Adrenal gland (tissue), 12 donors: ENCODE measurements around the gene NEO1. TPM values are rescaled to one million over a fixed set of nuclear protein-coding genes. Genes with fewer than 3 reads are reported as not detected.

ENCODE experiments used
- DNase-seq, 7 donors: peaks; one replicate each; pipeline ENCODE4 v3.0.0-alpha.2; 2019 to 2020
- H3K27ac ChIP-seq, 5 donors: fragments of 200-600 bp; sonication (generic) in 4 of 5; 1 replicate in 3 of 5; 2 replicates in 2 of 5; pipeline versions ENCODE4 v1.5.1 to v1.8.0; 2016 to 2020; ENCODE audit warnings: mild to moderate bottlenecking in 1 of 5
- H3K27me3 ChIP-seq: fragments of 200-600 bp; 2 replicates; pipeline ENCODE4 v1.8.0; 2021
- H3K36me3 ChIP-seq, 2 donors: fragments of 200-600 bp; replicated peaks in 1 of 2; 1 replicate in 1 of 2; 2 replicates in 1 of 2; pipeline versions ENCODE4 v1.5.1 to v1.8.0; 2018 to 2022
- H3K4me1 ChIP-seq, 2 donors: fragments of 200-600 bp; replicated peaks in 1 of 2; 1 replicate in 1 of 2; 2 replicates in 1 of 2; pipeline versions ENCODE4 v1.5.1 to v1.8.0; 2018 to 2021
- H3K4me3 ChIP-seq, 4 donors: fragments of 200-600 bp; sonication (generic) in 3 of 4; one replicate each; pipeline ENCODE4 v1.5.1; 2016 to 2018
- H3K9me3 ChIP-seq, 3 donors: fragments of 200-600 bp; sonication (generic) in 1 of 3; replicated peaks in 1 of 3; 1 replicate in 2 of 3; 2 replicates in 1 of 3; pipeline versions ENCODE4 v1.5.1 to v1.8.0; 2016 to 2021
- POLR2A ChIP-seq, 2 donors: fragments of 450-650 bp; IDR thresholded peaks; one replicate each; pipeline ENCODE4 v1.6.1; 2017; ENCODE audit warnings: antibody characterized with exemption in 2 of 2, mild to moderate bottlenecking in 2 of 2, moderate library complexity in 1 of 2
- WGBS, 4 donors: extraction: QIAGEN DNeasy Blood & Tissue Kit in 2 of 4; methylation state at CpG; one replicate each; pipeline versions ENCODE4 v1.1.5 to v1.1.7; 2013 to 2017; 5-methylcytosine and 5-hydroxymethylcytosine counted together
- intact Hi-C, 2 donors: fragments of 100-400 bp; cut with DNase I; formaldehyde crosslinking; loops; one replicate each; pipeline versions ENCODE4 v1.14.1 to v1.15.0; 2022 to 2023
- polyA plus RNA-seq, 3 donors: library from polyadenylated mRNA; stranded (reverse); fragments of 200-250 nt in 2 of 3; fragments of 350-450 nt in 1 of 3; fragmentation: Illumina TruSeq in 1 of 3; extraction: RNeasy Lipid Tissue Mini Kit (QIAGEN cat#74804) in 1 of 3; gene quantifications; one replicate each; pipeline ENCODE4 v1.2.3, GENCODE V29; 2013 to 2014
- total RNA-seq, 9 donors: library from RNA; depleted of rRNA in 4 of 9; stranded (reverse); fragments of >200 nt in 4 of 9; fragments of 120-200 nt in 1 of 9; fragmentation: NEBNext Ultra II Directional in 1 of 9; extraction: Animal tissue kit (Norgen Biotek cat#: 25700) in 1 of 9; gene quantifications; one replicate each; pipeline versions ENCODE4 v1.1.0 to v1.2.4, GENCODE V29; 2013 to 2023
- TF ChIP-seq, protein P1 (sequence below), 6 experiments: fragments of 450-650 bp in 4 of 6; fragments of 200-600 bp in 2 of 6; sonication (generic) in 1 of 6; IDR thresholded peaks; 1 replicate in 5 of 6; 2 replicates in 1 of 6; pipeline versions ENCODE4 v1.5.1 to v1.8.0; 2016 to 2021; ENCODE audit warnings: antibody characterized with exemption in 6 of 6, mild to moderate bottlenecking in 2 of 6, moderate library complexity in 1 of 6
- donor health status: healthy with polysubstance abuse.
- donor health status: Bipolar disorder and iron deficiency.
- donor health status: DM: yes; HTN: yes; CAD: no.
- donor health status: DM: no; HTN: no; CAD: no.
- donor health status: DM: no; HTN: no; CAD: no.
- donor health status: DM: yes; HTN: yes; CAD: no.

Gene NEO1
- total and polyA plus RNA-seq, 12 donors: 5.7 to 28.6 (median 17.1) TPM

DNA sequence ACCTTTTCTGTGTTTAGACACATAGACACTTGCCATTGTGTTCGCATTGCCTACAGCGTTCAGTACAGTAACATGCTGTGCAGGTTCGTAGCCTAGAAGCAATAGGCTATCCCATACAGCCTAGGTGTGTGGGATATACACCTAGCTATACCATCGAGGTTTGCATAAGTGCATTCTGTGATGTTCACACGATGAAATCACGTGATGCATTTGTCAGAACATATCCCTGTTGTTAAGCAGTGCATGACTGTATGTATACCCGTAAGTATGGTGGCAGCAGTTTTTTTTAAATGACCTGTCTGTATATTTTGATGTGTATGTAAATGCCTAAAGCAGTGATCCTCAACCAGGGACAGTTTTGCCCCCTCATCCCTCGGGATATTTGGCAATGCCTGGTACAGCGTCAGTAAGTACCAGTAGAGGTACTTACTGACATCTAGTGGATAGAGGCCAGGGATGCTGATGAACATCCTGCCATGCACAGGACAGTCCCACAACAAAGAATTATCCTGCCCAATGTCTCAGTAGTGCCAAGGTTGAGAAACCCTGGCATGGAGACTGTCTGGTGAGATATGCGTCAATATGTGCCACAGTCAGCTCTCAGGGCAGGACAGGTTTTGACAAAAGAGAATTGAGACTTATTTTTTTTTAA lies 187.4 kb downstream of the NEO1 start:
- TF ChIP-seq POLR2A (IDR thresholded peaks at IDR 0.05): no peak
- TF ChIP-seq, protein P1, sequence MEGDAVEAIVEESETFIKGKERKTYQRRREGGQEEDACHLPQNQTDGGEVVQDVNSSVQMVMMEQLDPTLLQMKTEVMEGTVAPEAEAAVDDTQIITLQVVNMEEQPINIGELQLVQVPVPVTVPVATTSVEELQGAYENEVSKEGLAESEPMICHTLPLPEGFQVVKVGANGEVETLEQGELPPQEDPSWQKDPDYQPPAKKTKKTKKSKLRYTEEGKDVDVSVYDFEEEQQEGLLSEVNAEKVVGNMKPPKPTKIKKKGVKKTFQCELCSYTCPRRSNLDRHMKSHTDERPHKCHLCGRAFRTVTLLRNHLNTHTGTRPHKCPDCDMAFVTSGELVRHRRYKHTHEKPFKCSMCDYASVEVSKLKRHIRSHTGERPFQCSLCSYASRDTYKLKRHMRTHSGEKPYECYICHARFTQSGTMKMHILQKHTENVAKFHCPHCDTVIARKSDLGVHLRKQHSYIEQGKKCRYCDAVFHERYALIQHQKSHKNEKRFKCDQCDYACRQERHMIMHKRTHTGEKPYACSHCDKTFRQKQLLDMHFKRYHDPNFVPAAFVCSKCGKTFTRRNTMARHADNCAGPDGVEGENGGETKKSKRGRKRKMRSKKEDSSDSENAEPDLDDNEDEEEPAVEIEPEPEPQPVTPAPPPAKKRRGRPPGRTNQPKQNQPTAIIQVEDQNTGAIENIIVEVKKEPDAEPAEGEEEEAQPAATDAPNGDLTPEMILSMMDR (IDR thresholded peaks at IDR 0.05): no peak
- no peaks in the 10 kb centered on the region for H3K36me3 ChIP-seq
- no peaks in the 10 kb centered on the region for H3K9me3 ChIP-seq
- H3K4me1 ChIP-seq: no peaks in the 10 kb centered on the region
- 83 to 87% (median 84%) methylated on average over 10 of the region's 10 CpGs for WGBS, 4 donors
- no peak overlapping the region for H3K27ac ChIP-seq
- H3K27me3 ChIP-seq: no peaks in the 10 kb centered on the region
- H3K4me3 ChIP-seq: no peak overlapping the region
- no peak for DNase-seq
- intact Hi-C loops: no loop called here

DNA sequence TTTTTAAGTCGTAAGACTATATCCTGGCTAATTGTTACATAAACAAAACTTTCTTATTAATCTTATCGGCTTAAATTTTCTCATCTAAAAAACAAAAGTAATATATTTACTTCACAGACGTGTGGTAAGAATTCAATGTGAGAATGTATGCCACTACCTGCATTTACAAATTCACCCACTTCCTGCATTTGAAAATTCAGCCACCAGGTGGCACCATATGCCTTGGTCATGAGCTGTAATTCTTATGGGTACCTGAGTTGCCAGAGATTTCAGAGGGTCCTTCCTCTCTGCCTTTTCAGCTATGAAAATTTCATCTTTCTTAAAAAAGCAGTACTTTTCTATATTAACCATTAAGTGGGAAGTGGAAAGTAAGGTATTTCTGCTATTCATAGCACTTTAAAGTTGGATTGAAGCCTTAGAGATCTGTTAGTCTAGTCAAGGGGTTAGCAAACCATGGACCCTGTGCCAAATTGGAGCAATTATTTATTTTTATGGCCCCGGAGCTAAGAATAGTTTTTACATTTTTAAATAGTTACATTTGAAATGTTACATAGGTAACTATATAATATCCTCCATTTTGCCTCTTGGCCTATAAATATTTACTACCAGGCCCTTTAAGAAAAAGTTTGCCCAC lies 188.7 kb downstream of the NEO1 start:
- DNase-seq: peak; percentile 51 to 91 (median 70)
- H3K4me1 ChIP-seq: no peaks in the 10 kb centered on the region
- no peaks in the 10 kb centered on the region for H3K9me3 ChIP-seq
- intact Hi-C loops: no loop called here
- H3K4me3 ChIP-seq: no peak overlapping the region
- no peaks in the 10 kb centered on the region for H3K27me3 ChIP-seq
- TF ChIP-seq POLR2A (IDR thresholded peaks at IDR 0.05): no peak
- TF ChIP-seq, protein P1 (IDR thresholded peaks at IDR 0.05): peak; percentile 72 to 94 (median 79)
- H3K27ac ChIP-seq: no peak overlapping the region
- 25 to 37% (median 31%) methylated on average over 4 of the region's 4 CpGs for WGBS, 4 donors
- H3K36me3 ChIP-seq: no peaks in the 10 kb centered on the region

DNA sequence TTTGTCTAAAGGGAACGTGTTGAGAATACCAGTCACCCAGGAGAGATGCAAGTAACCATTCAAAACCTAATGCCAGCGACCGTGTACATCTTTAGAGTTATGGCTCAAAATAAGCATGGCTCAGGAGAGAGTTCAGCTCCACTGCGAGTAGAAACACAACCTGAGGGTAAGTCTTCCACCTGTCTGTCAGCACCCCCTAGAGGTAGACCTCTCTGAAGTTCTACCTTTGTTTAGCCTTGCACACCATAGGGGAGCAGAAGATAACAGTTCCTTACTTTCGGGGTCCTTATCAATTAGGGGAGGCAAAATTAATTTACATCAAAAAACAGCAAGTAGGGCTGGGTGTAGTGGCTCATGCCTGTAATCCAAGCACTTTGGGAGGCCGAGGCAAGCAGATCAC lies 192.1 kb downstream of the NEO1 start:
- no peaks in the 10 kb centered on the region for H3K4me1 ChIP-seq
- no peak for TF ChIP-seq POLR2A (IDR thresholded peaks at IDR 0.05)
- 85 to 91% (median 87%) methylated on average over 6 of the region's 6 CpGs for WGBS, 4 donors
- no peaks in the 10 kb centered on the region for H3K36me3 ChIP-seq
- DNase-seq: no peak
- no peaks in the 10 kb centered on the region for H3K27me3 ChIP-seq
- H3K9me3 ChIP-seq: no peaks in the 10 kb centered on the region
- intact Hi-C loops: no loop called here
- no peak overlapping the region for H3K27ac ChIP-seq
- H3K4me3 ChIP-seq: no peak overlapping the region

DNA sequence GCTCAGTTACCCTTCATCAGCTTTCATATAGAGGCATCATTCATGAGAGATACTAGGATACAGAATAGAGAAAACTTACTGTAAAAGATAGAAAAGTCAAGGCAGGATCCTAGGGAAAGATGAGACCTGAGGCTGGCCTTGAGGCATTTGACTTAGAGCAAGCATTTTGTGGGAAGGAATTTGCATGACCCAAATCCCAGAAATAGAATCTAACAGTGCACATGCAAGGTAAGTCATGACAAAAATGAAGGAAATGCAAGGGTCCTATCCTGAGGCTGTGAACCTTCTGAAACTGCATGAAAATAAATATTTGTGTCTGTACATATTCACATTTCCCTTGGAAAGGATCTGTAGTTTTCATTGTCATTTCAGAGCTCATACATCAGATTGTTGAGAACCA lies 194.2 kb downstream of the NEO1 start:
- Histone ChIP-seq H3K36me3 (no peaks in the 10 kb centered on the region), H3K27ac (no peak overlapping the region), H3K4me1 (no peaks in the 10 kb centered on the region), H3K4me3 (no peak overlapping the region), H3K9me3 (no peaks in the 10 kb centered on the region), H3K27me3 (no peaks in the 10 kb centered on the region)
- no peak for DNase-seq
- intact Hi-C loops: no loop called here
- TF ChIP-seq, protein P1 (IDR thresholded peaks at IDR 0.05): no peak
- no peak for TF ChIP-seq POLR2A (IDR thresholded peaks at IDR 0.05)

DNA sequence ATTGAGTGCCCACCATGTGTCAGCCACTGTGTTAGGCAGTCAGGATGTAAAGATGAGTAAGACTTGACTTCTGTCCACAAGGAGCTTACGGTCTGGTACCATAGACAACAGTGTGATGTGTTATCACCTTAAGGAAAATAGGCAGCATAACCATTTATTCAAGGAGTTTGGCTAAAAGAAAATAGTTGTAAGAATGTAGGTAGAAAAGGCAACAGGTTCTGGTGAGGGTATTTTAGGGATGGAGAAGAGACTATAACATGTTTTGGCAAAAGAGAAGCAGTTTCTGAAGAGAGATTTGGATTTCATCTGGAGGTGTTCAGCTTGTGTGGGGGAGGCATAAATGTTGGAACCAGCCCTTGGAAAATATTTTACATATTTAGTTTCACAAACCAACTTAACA lies 194.6 kb downstream of the NEO1 start:
- Histone ChIP-seq H3K9me3 (no peaks in the 10 kb centered on the region), H3K27me3 (no peaks in the 10 kb centered on the region), H3K4me3 (no peak overlapping the region), H3K27ac (no peak overlapping the region), H3K4me1 (no peaks in the 10 kb centered on the region), H3K36me3 (no peaks in the 10 kb centered on the region)
- no peak for DNase-seq
- TF ChIP-seq, protein P1 (IDR thresholded peaks at IDR 0.05): no peak
- TF ChIP-seq POLR2A (IDR thresholded peaks at IDR 0.05): no peak
- intact Hi-C loops: no loop called here
- WGBS, 4 donors: 95 to 100% (median 99%) methylated on average over 1 of the region's 1 CpG
